ENCODE data around the gene SLC10A3. TPM values are rescaled to one million over a fixed set of nuclear protein-coding genes. Genes with fewer than 3 reads are reported as not detected.
A peak's percentile ranks its signal among the peaks of the same experiment; 100 is the strongest.

SLC10A3 gene
- total and polyA plus RNA-seq, 2 of the 13 experiments (the other 11 are each of a cell fraction or from before 2014, with no cell fraction given) = 10.1 to 11.5 TPM

- TF ChIP-seq, protein P1, sequence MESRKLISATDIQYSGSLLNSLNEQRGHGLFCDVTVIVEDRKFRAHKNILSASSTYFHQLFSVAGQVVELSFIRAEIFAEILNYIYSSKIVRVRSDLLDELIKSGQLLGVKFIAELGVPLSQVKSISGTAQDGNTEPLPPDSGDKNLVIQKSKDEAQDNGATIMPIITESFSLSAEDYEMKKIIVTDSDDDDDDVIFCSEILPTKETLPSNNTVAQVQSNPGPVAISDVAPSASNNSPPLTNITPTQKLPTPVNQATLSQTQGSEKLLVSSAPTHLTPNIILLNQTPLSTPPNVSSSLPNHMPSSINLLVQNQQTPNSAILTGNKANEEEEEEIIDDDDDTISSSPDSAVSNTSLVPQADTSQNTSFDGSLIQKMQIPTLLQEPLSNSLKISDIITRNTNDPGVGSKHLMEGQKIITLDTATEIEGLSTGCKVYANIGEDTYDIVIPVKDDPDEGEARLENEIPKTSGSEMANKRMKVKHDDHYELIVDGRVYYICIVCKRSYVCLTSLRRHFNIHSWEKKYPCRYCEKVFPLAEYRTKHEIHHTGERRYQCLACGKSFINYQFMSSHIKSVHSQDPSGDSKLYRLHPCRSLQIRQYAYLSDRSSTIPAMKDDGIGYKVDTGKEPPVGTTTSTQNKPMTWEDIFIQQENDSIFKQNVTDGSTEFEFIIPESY (CRISPR knock-in tag; IDR thresholded peaks at IDR 0.05) = peak; percentile 80
- TF ChIP-seq, protein P2, sequence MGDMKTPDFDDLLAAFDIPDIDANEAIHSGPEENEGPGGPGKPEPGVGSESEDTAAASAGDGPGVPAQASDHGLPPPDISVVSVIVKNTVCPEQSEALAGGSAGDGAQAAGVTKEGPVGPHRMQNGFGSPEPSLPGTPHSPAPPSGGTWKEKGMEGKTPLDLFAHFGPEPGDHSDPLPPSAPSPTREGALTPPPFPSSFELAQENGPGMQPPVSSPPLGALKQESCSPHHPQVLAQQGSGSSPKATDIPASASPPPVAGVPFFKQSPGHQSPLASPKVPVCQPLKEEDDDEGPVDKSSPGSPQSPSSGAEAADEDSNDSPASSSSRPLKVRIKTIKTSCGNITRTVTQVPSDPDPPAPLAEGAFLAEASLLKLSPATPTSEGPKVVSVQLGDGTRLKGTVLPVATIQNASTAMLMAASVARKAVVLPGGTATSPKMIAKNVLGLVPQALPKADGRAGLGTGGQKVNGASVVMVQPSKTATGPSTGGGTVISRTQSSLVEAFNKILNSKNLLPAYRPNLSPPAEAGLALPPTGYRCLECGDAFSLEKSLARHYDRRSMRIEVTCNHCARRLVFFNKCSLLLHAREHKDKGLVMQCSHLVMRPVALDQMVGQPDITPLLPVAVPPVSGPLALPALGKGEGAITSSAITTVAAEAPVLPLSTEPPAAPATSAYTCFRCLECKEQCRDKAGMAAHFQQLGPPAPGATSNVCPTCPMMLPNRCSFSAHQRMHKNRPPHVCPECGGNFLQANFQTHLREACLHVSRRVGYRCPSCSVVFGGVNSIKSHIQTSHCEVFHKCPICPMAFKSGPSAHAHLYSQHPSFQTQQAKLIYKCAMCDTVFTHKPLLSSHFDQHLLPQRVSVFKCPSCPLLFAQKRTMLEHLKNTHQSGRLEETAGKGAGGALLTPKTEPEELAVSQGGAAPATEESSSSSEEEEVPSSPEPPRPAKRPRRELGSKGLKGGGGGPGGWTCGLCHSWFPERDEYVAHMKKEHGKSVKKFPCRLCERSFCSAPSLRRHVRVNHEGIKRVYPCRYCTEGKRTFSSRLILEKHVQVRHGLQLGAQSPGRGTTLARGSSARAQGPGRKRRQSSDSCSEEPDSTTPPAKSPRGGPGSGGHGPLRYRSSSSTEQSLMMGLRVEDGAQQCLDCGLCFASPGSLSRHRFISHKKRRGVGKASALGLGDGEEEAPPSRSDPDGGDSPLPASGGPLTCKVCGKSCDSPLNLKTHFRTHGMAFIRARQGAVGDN (CRISPR knock-in tag; IDR thresholded peaks at IDR 0.05) = peak; percentile 74
- TF ChIP-seq PATZ1 (CRISPR knock-in tag; IDR thresholded peaks at IDR 0.05) (peak; percentile 40; the same call in 1 of the 2 replicates), RBFOX2 (IDR thresholded peaks at IDR 0.05; ENCODE audit: low read depth, low read length) (0 out of 2 replicates have a peak, but pooled peaks have one; percentile 35), RXRB (CRISPR knock-in tag; IDR thresholded peaks at IDR 0.05; ENCODE audit: borderline replicate concordance) (peak; percentile 66; the same call in 1 of the 2 replicates), ZNF205 (CRISPR knock-in tag; IDR thresholded peaks at IDR 0.05) (0 out of 2 replicates have a peak, but pooled peaks have one; percentile 28), ZBTB7A (CRISPR knock-in tag; IDR thresholded peaks at IDR 0.05) (peak; percentile 49; the same call in 1 of the 2 replicates), YEATS2 (CRISPR knock-in tag; IDR thresholded peaks at IDR 0.05; ENCODE audit: borderline replicate concordance) (peak; percentile 51; the same call in 1 of the 2 replicates), KMT2B (CRISPR knock-in tag; IDR thresholded peaks at IDR 0.05) (0 out of 2 replicates have a peak, but pooled peaks have one; percentile 32), SOX6 (IDR thresholded peaks at IDR 0.05) (no peak), SOX6 (CRISPR knock-in tag; IDR thresholded peaks at IDR 0.05) (peak; percentile 38; the same call in 1 of the 2 replicates), AGO2 (optimal IDR thresholded peaks at IDR 0.05; ENCODE audit: low read depth, low read length) (peak; percentile 8), MIER3 (CRISPR knock-in tag; IDR thresholded peaks at IDR 0.05; ENCODE audit: borderline replicate concordance) (peak; percentile 30; the same call in 1 of the 2 replicates), XRCC5 (optimal IDR thresholded peaks at IDR 0.05; ENCODE audit: low read length) (peak; percentile 71), CEBPG (CRISPR knock-in tag; IDR thresholded peaks at IDR 0.05) (peak; percentile 65), HDAC2 (CRISPR knock-in tag; IDR thresholded peaks at IDR 0.05) (peak; percentile 61; the same call in 1 of the 2 replicates), ZNF350 (CRISPR knock-in tag; IDR thresholded peaks at IDR 0.05; ENCODE audit: borderline replicate concordance, low read depth) (0 out of 2 replicates have a peak, but pooled peaks have one; percentile 40), SAP130 (CRISPR knock-in tag; IDR thresholded peaks at IDR 0.05; ENCODE audit: low read depth) (peak; percentile 55; the same call in 1 of the 2 replicates), KDM2A (CRISPR knock-in tag; IDR thresholded peaks at IDR 0.05; ENCODE audit: borderline replicate concordance, low read depth) (peak; percentile 76; the same call in 1 of the 2 replicates)
Observed at GRCh38 chrX:154534526-154535322, 44.3 kb upstream of the SLC10A3 start (continued).

All from HepG2 (cell line).